ENCODE measurements around the gene SCGB1C1. TPM values are rescaled to one million over a fixed set of nuclear protein-coding genes. Genes with fewer than 3 reads are reported as not detected.

The SCGB1C1 gene
- total RNA-seq, 2 donors from 2014 or later, result not detected

DNA sequence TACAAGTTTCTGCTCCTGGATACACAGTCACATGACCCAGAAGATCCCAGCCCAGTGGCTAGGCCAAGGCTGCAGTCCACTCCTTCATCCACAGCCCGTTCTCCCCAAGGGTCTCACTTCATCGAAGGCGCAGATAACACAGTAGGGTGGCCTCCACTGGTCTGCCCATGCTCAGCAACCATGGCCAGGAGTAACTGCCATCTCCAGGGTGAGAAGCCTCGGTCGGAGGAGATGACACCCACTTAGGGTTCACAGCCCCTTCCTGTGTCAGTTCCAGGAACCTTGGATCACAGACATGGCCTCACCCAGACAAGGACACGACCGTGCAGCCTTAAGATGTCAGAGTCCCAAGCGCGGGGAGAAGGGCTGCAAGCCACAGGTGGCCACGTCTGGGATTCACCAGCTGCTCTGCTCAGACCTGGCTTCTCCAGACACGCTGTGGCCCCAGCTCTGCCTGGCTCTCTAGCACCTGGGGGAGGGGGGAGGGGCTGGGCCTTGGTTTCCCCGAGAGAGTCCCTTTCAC, 11.8 kb downstream of the SCGB1C1 start:
- Histone ChIP-seq H3K27ac (no peak overlapping the region), H3K36me3 (peaks cover 10% of the 10 kb centered on the region), H3K9ac (ENCODE audit: low read depth in 2 of 2, low read length in 2 of 2) (no peak overlapping the region), H3K4me3 (no peak overlapping the region), H3K9me3 (no peaks in the 10 kb centered on the region), H3K4me1 (peaks cover 13% of the 10 kb centered on the region), H3K27me3 (no peaks in the 10 kb centered on the region)
- no peak for TF ChIP-seq CTCF (IDR thresholded peaks at IDR 0.05)
- peak; percentile 17 for DNase-seq
- intact Hi-C loops (cut with DNase I), result no loop called here

DNA sequence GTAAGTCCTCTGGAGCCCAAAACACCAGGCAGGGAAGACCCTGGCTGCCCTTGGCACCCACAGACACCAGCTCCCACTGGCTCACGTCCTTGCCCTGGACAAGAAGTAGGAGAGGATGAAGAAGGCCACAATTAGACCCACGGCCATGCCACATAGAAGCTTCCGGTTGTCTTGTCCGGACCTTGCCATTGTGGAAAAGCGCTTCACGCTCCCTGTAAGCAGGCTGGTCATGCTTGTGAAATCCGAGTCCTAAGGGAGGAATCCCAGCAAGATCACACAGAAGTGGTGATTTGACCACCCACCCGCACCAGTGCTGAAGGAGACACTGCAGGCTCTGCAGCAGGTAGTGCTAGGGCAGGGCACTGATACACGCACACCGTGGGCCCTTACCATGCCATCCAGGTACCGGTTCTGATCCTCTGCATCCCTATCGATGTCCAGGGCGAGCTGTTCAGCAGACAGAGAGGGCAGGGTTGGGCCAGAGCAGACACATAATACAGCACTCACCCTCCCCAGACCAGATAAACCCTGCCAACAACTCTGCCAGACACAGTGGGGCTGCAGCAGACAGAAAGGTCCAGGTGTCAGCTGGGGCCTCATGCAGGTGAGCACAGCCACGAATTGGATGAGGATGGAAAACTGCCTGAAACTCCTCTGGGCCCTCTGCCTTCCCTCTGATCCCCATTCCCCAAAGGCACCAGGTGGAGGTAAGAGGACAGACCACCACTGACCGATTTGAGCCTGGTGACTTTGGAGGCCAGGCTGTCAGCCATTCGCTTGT, 12.5 kb downstream of the SCGB1C1 start:
- H3K27me3 ChIP-seq, result no peaks in the 10 kb centered on the region
- peak overlapping the region; percentile 91 to 99 for H3K9ac ChIP-seq (ENCODE audit: low read depth in 2 of 2, low read length in 2 of 2)
- no peak overlapping the region for H3K27ac ChIP-seq
- intact Hi-C loops (cut with DNase I), result no loop called here
- peaks cover 10% of the 10 kb centered on the region for H3K36me3 ChIP-seq
- peak overlapping the region; percentile 99 for H3K4me3 ChIP-seq
- TF ChIP-seq CTCF (IDR thresholded peaks at IDR 0.05), result no peak
- H3K4me1 ChIP-seq, result peaks cover 21% of the 10 kb centered on the region
- no peaks in the 10 kb centered on the region for H3K9me3 ChIP-seq
- peak; percentile 17 for DNase-seq

DNA sequence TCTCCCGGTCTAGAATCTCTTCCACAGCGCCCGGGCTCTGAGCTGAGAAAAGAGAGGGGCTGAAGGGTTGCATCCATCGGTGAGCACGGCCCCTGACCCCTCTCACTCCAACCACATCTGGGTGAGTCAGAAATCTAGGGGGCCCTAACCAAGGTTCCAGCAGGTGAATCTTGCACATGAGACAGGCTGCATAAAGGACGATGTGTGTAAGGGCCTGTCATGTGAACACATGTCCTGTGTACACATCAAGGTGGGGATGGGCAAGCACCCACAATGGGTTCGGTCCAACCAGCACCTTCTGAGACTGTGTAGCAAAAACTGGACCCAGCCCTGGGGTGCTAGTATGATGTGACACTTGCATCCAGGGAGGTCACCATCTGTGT, 13.1 kb downstream of the SCGB1C1 start:
- peak; percentile 24 for DNase-seq
- peaks cover 21% of the 10 kb centered on the region for H3K4me1 ChIP-seq
- no peak for TF ChIP-seq CTCF (IDR thresholded peaks at IDR 0.05)
- H3K27me3 ChIP-seq, result no peaks in the 10 kb centered on the region
- H3K9me3 ChIP-seq, result no peaks in the 10 kb centered on the region
- H3K4me3 ChIP-seq, result peak overlapping the region; percentile 99
- H3K36me3 ChIP-seq, result peaks cover 15% of the 10 kb centered on the region
- intact Hi-C loops (cut with DNase I), result no loop called here
- no peak overlapping the region for H3K27ac ChIP-seq
- peak overlapping the region; percentile 91 to 99 for H3K9ac ChIP-seq (ENCODE audit: low read depth in 2 of 2, low read length in 2 of 2)

DNA sequence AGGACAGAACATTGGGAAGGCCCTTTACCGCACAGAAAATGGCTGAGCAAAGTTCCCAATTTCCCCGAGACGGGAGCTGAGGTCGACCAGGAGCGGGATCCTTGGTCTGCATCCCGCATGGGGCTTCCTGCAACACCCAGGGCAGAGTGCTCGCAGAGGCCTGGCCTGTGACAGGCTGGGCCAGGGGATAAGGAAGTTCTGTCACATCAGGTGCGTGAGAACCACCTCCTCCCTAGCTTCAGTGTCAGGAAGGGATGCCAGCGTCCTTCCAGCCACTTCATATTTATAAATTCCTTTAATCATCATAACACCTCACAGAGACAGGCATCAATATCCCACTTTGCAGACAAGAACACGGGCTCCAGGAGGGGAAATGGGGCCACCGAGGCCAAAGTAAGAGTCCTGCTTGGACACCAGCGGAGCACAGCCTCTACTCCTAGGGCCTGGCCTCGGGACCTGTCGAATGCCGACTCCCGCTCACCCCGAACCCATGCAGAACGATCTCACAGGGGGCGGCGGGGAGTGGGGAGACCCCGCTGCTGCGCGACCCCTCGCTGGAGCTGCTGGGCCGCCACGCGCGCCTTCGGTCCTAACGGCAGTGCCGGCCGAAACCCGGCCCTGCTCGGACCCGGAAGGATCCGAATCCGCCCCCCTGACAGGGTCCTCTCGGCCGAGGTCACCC, 13.8 kb downstream of the SCGB1C1 start:
- Histone ChIP-seq H3K27ac (peak overlapping the region; percentile 100), H3K27me3 (no peaks in the 10 kb centered on the region), H3K36me3 (peaks cover 16% of the 10 kb centered on the region), H3K9me3 (no peaks in the 10 kb centered on the region), H3K4me3 (peak overlapping the region; percentile 99), H3K4me1 (peaks cover 21% of the 10 kb centered on the region), H3K9ac (ENCODE audit: low read depth in 2 of 2, low read length in 2 of 2) (peak overlapping the region; percentile 91 to 99)
- TF ChIP-seq CTCF (IDR thresholded peaks at IDR 0.05), result no peak
- peak; percentile 59 for DNase-seq
- intact Hi-C loops (cut with DNase I), result no loop called here

DNA sequence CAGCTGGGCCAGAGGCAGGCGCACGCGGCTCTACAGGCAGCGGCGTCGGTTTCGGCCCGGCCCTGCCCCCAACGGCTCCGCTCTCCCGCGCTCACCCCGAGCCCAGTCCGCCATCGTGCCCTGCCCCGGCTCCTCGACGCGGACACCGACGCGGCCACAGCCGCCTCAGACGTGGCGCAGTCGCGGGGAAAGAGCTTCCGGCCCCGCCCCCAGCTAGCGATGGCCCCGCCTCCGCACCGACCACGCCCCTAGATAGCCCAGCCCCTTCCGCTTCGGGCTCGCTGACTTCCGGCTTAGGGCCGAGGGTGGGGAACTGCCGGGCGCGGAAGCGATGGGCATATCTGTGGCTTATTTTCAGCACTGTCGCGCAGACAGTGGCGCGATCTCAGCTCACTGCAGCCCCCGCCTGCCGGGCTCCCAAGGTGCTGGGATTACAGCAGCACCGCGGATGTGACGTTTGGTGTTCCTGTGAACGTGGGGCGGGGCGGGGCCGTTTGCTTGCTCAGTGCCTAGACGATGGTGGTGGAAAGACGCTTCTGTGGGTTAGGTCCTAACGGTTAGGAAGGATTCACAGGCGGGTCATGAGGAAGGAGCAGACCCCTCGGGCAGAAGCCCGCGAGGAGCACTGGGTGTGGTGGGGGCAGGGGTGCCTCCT, 14.5 kb downstream of the SCGB1C1 start, which contains the start of the genes BET1L and RIC8A:
BET1L (minus strand) TSS at position 192 of the 655 bp plus-strand sequence; CDS start at position 114, 78 bp downstream.
RIC8A (plus strand) TSS at position 501 of the 655 bp plus-strand sequence. CDS start 1,147 bp downstream, outside the sequence.
- no peaks in the 10 kb centered on the region for H3K9me3 ChIP-seq
- intact Hi-C loops (cut with DNase I), result no loop called here

More for the DNA sequence above, 14.5 kb downstream of the SCGB1C1 start, which contains the start of the genes BET1L and RIC8A:
- peak; percentile 96 for DNase-seq
- Histone ChIP-seq H3K27ac (peak within 1 kb of the TSS; percentile 100), H3K4me3 (peak within 1 kb of the TSS; percentile 99), H3K9ac (ENCODE audit: low read depth in 2 of 2, low read length in 2 of 2) (peak within 1 kb of the TSS; percentile 99 to 100), H3K4me1 (peaks cover 21% of the 10 kb centered on the region), H3K27me3 (no peaks in the 10 kb centered on the region), H3K36me3 (peaks cover 19% of the 10 kb centered on the region)
- no peak for TF ChIP-seq CTCF (IDR thresholded peaks at IDR 0.05)

All from colonic mucosa (tissue), 4 donors.